NT2/D1 (cell line): ENCODE measurements around the gene NBPF8.
"Not testable (repeated sequence)": the region's sequence is repeated elsewhere in the genome, so short reads cannot be mapped to it uniquely, and the experiment has no call there.

Experiments
- YY1 ChIP-seq: IDR thresholded peaks from 2 replicates; pipeline ENCODE4 v1.6.1; 2011; ENCODE audit not compliant: insufficient read length, insufficient read depth
- ZNF274 ChIP-seq: IDR thresholded peaks from 2 replicates; pipeline ENCODE4 v1.6.1; 2011; ENCODE audit warnings: mild to moderate bottlenecking, low read depth, low read length

DNA sequence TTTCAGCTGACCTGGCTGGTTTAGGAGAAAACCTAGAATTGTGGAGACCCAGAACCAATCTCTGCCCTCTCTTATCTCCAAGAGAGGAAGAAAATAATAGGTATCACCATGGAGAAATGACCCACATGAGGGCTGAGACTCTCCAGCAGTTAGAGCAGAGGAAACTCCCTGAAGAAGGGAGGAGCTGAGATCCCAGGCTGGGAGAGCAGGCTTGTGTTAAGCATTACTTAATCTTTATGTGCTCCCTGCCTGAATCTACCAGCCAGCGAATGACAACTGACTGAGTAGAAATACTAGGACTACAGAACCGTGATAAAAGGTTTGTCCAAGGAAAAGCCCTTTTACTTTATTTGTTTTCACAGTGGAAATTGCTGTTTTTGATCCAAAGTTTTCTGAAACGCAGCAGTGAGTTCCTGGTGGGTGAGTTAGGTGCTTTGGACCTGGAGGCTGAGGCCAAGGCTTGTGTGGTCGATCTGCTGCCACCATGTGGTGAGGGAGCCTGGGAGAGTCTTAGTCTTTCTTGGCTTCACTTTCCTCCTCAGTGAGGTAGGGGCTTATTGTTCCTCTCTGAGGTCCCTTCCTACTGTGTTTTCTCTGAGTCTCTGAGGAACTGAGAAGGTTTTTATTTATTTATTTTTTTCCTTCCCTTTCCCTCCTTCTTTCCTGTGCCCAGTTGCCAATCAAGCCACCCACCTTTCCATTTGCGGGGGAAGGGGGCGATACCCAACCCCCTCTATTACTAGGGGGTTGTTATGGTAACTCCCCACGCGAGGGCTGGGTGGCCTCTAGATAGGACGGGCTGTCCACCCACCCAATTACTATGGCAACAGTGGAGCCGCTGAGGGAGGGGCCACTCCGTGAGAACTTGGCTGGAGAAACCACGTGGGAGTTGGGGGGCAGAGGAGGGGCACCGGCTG lies 21.3 kb upstream of the NBPF8 start:
- TF ChIP-seq ZNF274, YY1: not testable (repeated sequence)
